ENCODE data around the gene PPP4R3B. TPM values are rescaled to one million over a fixed set of nuclear protein-coding genes. Genes with fewer than 3 reads are reported as not detected.
"Not testable (repeated sequence)": the region's sequence is repeated elsewhere in the genome, so short reads cannot be mapped to it uniquely, and the experiment has no call there.

Gene PPP4R3B
- total and polyA plus RNA-seq, 2 donors (not counting 1 experiment from before 2014, with no cell fraction given) = 15.9 to 93.8 TPM

DNA sequence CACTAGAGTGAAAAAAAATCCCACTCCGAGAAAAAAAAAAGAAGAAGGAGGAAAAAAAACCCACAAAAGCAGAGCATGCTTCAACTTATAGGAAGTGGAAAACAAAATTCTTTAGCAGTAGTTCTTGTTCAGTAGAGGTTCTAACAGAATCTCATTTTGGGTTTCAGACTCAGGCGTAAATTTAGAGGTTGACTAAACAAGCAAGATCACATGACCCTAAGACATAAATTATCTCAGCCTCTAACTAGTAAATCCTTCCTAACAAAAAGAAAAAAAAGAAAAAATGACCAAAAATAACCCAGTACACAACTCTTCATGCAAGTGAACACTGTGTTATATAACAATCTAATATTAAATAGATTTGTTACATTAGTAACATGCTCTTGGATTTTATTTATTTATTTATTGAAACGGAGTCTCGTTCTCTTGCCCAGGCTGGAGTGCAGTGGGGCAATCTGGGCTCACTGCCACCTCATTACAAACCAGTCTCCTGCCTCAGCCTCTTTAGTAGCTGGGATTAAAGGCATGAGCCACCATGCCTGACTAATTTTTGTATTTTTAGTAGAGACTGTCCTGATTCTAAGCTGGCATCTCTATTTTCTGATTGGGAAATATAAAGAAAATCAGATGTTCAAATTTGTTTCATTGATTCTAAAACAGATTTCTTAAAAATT is 35.4 kb downstream of the PPP4R3B start:
- no peak for TF ChIP-seq EZH2 (IDR thresholded peaks at IDR 0.05; ENCODE audit: borderline replicate concordance, insufficient read depth, low read depth, low read length, poor library complexity, severe bottlenecking)
- TF ChIP-seq, protein P1, sequence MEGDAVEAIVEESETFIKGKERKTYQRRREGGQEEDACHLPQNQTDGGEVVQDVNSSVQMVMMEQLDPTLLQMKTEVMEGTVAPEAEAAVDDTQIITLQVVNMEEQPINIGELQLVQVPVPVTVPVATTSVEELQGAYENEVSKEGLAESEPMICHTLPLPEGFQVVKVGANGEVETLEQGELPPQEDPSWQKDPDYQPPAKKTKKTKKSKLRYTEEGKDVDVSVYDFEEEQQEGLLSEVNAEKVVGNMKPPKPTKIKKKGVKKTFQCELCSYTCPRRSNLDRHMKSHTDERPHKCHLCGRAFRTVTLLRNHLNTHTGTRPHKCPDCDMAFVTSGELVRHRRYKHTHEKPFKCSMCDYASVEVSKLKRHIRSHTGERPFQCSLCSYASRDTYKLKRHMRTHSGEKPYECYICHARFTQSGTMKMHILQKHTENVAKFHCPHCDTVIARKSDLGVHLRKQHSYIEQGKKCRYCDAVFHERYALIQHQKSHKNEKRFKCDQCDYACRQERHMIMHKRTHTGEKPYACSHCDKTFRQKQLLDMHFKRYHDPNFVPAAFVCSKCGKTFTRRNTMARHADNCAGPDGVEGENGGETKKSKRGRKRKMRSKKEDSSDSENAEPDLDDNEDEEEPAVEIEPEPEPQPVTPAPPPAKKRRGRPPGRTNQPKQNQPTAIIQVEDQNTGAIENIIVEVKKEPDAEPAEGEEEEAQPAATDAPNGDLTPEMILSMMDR (IDR thresholded peaks at IDR 0.05) = no peak
- H3K27ac ChIP-seq (ENCODE audit: low read length in 2 of 2) = peak overlapping the region in 1 of 2 donors; percentile 7
- Mint-ChIP-seq H3K27me3 (no peaks in the 10 kb centered on the region), H3K4me3 (no peak overlapping the region), H3K9me3 (ENCODE audit: insufficient read depth) (no peaks in the 10 kb centered on the region), H3K27ac (no peak overlapping the region), H3K4me1 (peaks cover 3% of the 10 kb centered on the region)
- POLR2A ChIA-PET = no interaction called here
- H3K27me3 ChIP-seq (replicated peaks in 1 of 4; ENCODE audit: control extremely low read depth in 1 of 4, control insufficient read depth in 3 of 4, insufficient read depth in 4 of 4, low read length in 3 of 4) = no peaks in the 10 kb centered on the region
- H3K36me3 ChIP-seq (replicated peaks in 1 of 2; ENCODE audit: control extremely low read depth in 1 of 2, control insufficient read depth in 1 of 2, extremely low read depth in 1 of 2, insufficient read depth in 2 of 2, low read length in 1 of 2) = peaks cover 9 to 59% of the 10 kb centered on the region in 2 experiments
- ATAC-seq (ENCODE audit: low read depth) (no peak), DNase-seq (no peak)
- H3K4me2 ChIP-seq (replicated peaks; ENCODE audit: low read depth, low read length, poor library complexity, severe bottlenecking) = no peak overlapping the region
- H3K9me3 ChIP-seq (ENCODE audit: control extremely low read depth in 1 of 3, control insufficient read depth in 2 of 3, insufficient read depth in 1 of 3, low read length in 2 of 3) = no peaks in the 10 kb centered on the region
- H3K4me1 ChIP-seq (ENCODE audit: control insufficient read depth in 2 of 2, insufficient read depth in 2 of 2, low read length in 2 of 2) = no peaks in the 10 kb centered on the region
- peaks cover 16% of the 10 kb centered on the region for H3K79me2 ChIP-seq (ENCODE audit: control insufficient read depth, insufficient read depth, low read length)
- WGBS (ENCODE audit: insufficient coverage) = no CpG with 5 or more reads among the region's 4 CpGs
- CTCF ChIA-PET = no interaction called here
- no peak overlapping the region for H3K9ac ChIP-seq (ENCODE audit: low read length)
- no peak overlapping the region for H3K4me3 ChIP-seq (ENCODE audit: control extremely low read depth in 1 of 5, extremely low read depth in 1 of 5, insufficient read depth in 1 of 5, low read depth in 2 of 5, low read length in 4 of 5)
- peaks cover 22% of the 10 kb centered on the region for H4K20me1 ChIP-seq (ENCODE audit: control insufficient read depth, insufficient read depth, low read length, poor library complexity, severe bottlenecking)
- H2AFZ ChIP-seq (ENCODE audit: insufficient read depth, low read depth, low read length, poor library complexity, severe bottlenecking) = no peak overlapping the region
- intact Hi-C loops (cut with micrococcal nuclease) = no loop called here

DNA sequence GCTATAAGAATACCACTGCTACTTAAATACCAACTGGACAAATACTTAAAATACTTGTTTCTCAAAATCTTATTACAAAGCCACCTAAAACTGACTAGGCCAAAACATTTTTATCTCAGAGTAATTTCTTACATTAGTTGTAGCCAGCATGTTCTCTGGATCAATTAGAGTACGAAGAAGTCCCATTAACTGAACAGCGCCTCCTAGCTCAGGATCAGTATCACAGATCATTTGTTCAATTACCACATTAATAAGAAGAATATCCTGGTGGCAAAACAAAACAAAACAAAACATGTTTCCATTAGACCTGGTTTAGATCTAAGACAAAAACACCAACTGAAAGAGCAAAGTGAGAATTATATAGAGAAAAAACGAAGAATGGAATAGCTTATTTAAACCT is 36.0 kb downstream of the PPP4R3B start:
- no peak overlapping the region for H3K27ac Mint-ChIP-seq
- H3K27me3 ChIP-seq (replicated peaks in 1 of 4; ENCODE audit: control extremely low read depth in 1 of 4, control insufficient read depth in 3 of 4, insufficient read depth in 4 of 4, low read length in 3 of 4) = no peaks in the 10 kb centered on the region
- no peak for TF ChIP-seq EZH2 (IDR thresholded peaks at IDR 0.05; ENCODE audit: borderline replicate concordance, insufficient read depth, low read depth, low read length, poor library complexity, severe bottlenecking)
- TF ChIP-seq, protein P1 (IDR thresholded peaks at IDR 0.05) = peak; percentile 14
- H3K9ac ChIP-seq (ENCODE audit: low read length) = no peak overlapping the region
- intact Hi-C loops (cut with micrococcal nuclease) = no loop called here
- no CpG with 5 or more reads among the region's 3 CpGs for WGBS (ENCODE audit: insufficient coverage)
- no peak overlapping the region for H3K4me2 ChIP-seq (replicated peaks; ENCODE audit: low read depth, low read length, poor library complexity, severe bottlenecking)
- peaks cover 20% of the 10 kb centered on the region for H4K20me1 ChIP-seq (ENCODE audit: control insufficient read depth, insufficient read depth, low read length, poor library complexity, severe bottlenecking)
- no peaks in the 10 kb centered on the region for H3K4me1 ChIP-seq (ENCODE audit: control insufficient read depth in 2 of 2, insufficient read depth in 2 of 2, low read length in 2 of 2)
- ATAC-seq (ENCODE audit: low read depth) (no peak), DNase-seq (peak; percentile 13)
- peaks cover 3% of the 10 kb centered on the region for H3K4me1 Mint-ChIP-seq
- CTCF ChIA-PET = no interaction called here
- H3K27me3 Mint-ChIP-seq = no peaks in the 10 kb centered on the region
- no peak overlapping the region for H2AFZ ChIP-seq (ENCODE audit: insufficient read depth, low read depth, low read length, poor library complexity, severe bottlenecking)
- no peak overlapping the region for H3K4me3 Mint-ChIP-seq
- peaks cover 9 to 58% of the 10 kb centered on the region in 2 experiments for H3K36me3 ChIP-seq (replicated peaks in 1 of 2; ENCODE audit: control extremely low read depth in 1 of 2, control insufficient read depth in 1 of 2, extremely low read depth in 1 of 2, insufficient read depth in 2 of 2, low read length in 1 of 2)
- H3K9me3 ChIP-seq (ENCODE audit: control extremely low read depth in 1 of 3, control insufficient read depth in 2 of 3, insufficient read depth in 1 of 3, low read length in 2 of 3) = no peaks in the 10 kb centered on the region
- H3K79me2 ChIP-seq (ENCODE audit: control insufficient read depth, insufficient read depth, low read length) = peaks cover 10% of the 10 kb centered on the region
- no peak overlapping the region for H3K4me3 ChIP-seq (ENCODE audit: control extremely low read depth in 1 of 5, extremely low read depth in 1 of 5, insufficient read depth in 1 of 5, low read depth in 2 of 5, low read length in 4 of 5)
- POLR2A ChIA-PET = no interaction called here
- H3K9me3 Mint-ChIP-seq (ENCODE audit: insufficient read depth) = no peaks in the 10 kb centered on the region
- H3K27ac ChIP-seq (ENCODE audit: low read length in 2 of 2) = peak overlapping the region in 1 of 2 donors; percentile 7

DNA sequence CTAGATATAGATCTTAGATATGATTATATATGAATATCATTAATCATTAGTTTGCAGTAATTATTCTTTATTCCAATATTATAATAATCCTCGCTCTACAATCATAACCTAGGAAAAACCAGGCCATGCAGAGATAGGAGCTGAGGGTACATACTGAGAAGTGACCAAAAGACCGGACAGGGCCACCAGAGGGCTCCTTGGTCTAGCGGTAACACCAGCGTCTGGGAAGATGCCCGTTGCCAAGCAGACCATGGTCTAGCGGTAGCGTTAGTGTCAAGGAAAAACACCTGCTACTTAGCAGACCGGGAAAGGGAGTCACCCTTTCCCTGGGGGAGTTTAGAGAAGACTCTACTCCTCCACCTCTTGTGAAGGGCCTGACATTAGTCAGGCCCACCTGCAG is 48.4 kb downstream of the PPP4R3B start:
- H3K9me3 ChIP-seq (ENCODE audit: control extremely low read depth in 1 of 3, control insufficient read depth in 2 of 3, insufficient read depth in 1 of 3, low read length in 2 of 3); H3K4me3 ChIP-seq (ENCODE audit: control extremely low read depth in 1 of 5, extremely low read depth in 1 of 5, insufficient read depth in 1 of 5, low read depth in 2 of 5, low read length in 4 of 5); H3K27me3 Mint-ChIP-seq; H3K27ac ChIP-seq (ENCODE audit: low read length in 2 of 2); H3K4me1 Mint-ChIP-seq; H3K79me2 ChIP-seq (ENCODE audit: control insufficient read depth, insufficient read depth, low read length); H3K9ac ChIP-seq (ENCODE audit: low read length); H3K4me3 Mint-ChIP-seq; H4K20me1 ChIP-seq (ENCODE audit: control insufficient read depth, insufficient read depth, low read length, poor library complexity, severe bottlenecking); intact Hi-C loops (cut with micrococcal nuclease); H3K4me1 ChIP-seq (ENCODE audit: control insufficient read depth in 2 of 2, insufficient read depth in 2 of 2, low read length in 2 of 2); H2AFZ ChIP-seq (ENCODE audit: insufficient read depth, low read depth, low read length, poor library complexity, severe bottlenecking); H3K9me3 Mint-ChIP-seq (ENCODE audit: insufficient read depth); DNase-seq; H3K27me3 ChIP-seq (replicated peaks in 1 of 4; ENCODE audit: control extremely low read depth in 1 of 4, control insufficient read depth in 3 of 4, insufficient read depth in 4 of 4, low read length in 3 of 4); H3K4me2 ChIP-seq (replicated peaks; ENCODE audit: low read depth, low read length, poor library complexity, severe bottlenecking); ATAC-seq (ENCODE audit: low read depth); POLR2A ChIA-PET; H3K27ac Mint-ChIP-seq: not testable (repeated sequence)
- CTCF ChIA-PET = interaction anchor here (0.6 kb wide), 1 partner anchor 1698 kb away, joined by 3 read pairs; no protein-coding TSS in a partner anchor
- WGBS (ENCODE audit: insufficient coverage) = 100% methylated on average over 5 of the region's 8 CpGs
- H3K36me3 ChIP-seq (replicated peaks in 1 of 2; ENCODE audit: control extremely low read depth in 1 of 2, control insufficient read depth in 1 of 2, extremely low read depth in 1 of 2, insufficient read depth in 2 of 2, low read length in 1 of 2) = peaks cover 15 to 46% of the 10 kb centered on the region in 2 experiments

Data from B cell (primary cell).